GM21529 (cell line): ENCODE results near the gene PGA4.

Experiments used
- ATAC-seq: cut with Tn5 transposase; IDR thresholded peaks from one replicate; pipeline ENCODE4 v1.9.1; 2021; ENCODE audit not compliant: unreplicated experiment

PGA4 gene

GRCh38 chr11:61277186-61278000 lies 55.2 kb downstream of the PGA4 start:
- ATAC-seq: no peak

- ATAC-seq: no peak
Measured at GRCh38 chr11:61278001-61278470, 55.9 kb downstream of the PGA4 start.

- ATAC-seq: no peak
Measured at GRCh38 chr11:61279934-61280659, 58.0 kb downstream of the PGA4 start.

DNA sequence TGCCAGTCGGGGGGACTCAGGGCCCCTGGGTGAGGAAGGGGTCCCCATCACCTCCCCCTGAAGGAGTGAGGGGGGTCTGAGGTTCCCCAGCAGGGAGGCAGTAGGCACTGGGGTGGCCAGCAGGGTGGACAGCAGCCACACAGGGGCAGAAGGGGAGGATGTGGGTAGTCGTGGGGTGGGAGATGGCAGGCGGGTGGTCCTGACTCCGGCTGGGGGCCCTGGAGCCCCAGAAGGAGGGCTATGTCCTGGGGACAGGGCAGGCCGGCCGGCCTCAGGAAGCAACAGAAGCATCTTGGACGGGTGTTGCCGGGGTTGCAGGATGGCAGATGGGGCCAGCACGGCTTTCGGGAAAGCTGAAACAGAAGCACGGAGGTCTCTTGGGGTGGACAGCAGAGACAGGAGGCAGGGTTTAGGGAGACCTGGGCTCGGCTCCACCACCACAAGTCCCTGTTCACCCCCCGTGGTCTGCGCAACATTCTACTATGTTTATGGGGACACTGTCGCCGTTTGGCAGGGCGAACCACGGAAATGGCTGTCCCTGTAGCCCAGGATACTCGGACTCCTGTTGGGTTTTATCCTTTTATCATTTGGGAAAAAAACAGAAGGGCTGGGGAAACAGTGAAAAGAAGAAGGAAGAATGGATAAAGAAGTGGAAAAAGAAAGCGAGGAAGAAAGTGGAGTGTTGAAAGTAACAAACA lies 58.9 kb downstream of the PGA4 start:
- ATAC-seq: no peak
